Measurements from ENCODE around the gene PRODH. TPM values are rescaled to one million over a fixed set of nuclear protein-coding genes. Genes with fewer than 3 reads are reported as not detected.
"Not testable (repeated sequence)": the region's sequence is repeated elsewhere in the genome, so short reads cannot be mapped to it uniquely, and the experiment has no call there.

The PRODH gene
- total RNA-seq, 1 donor from 2014 or later, result 1.4 TPM

- no peak for TF ChIP-seq CTCF (IDR thresholded peaks at IDR 0.05)
- H3K4me1 ChIP-seq, result no peaks in the 10 kb centered on the region
- H3K9me3 ChIP-seq, result no peaks in the 10 kb centered on the region
- intact Hi-C loops (cut with DNase I), result no loop called here
- peaks cover 4% of the 10 kb centered on the region for H3K27me3 ChIP-seq
- no peaks in the 10 kb centered on the region for H3K36me3 ChIP-seq
- H3K4me3 ChIP-seq, result peak overlapping the region; percentile 38 to 62
- H3K27ac ChIP-seq, result no peak overlapping the region
- DNase-seq (ENCODE audit: low spot score in 2 of 2), result no peak
These were observed 34.3 kb upstream of the PRODH start for GRCh38 chr22:18970176-18970947.

- H3K27me3 ChIP-seq; H3K4me3 ChIP-seq; DNase-seq (ENCODE audit: low spot score in 2 of 2); H3K9me3 ChIP-seq; H3K27ac ChIP-seq; H3K4me1 ChIP-seq; H3K36me3 ChIP-seq; intact Hi-C loops (cut with DNase I): not testable (repeated sequence)
These were observed 33.3 kb upstream of the PRODH start for GRCh38 chr22:18969158-18969942.

- Histone ChIP-seq H3K4me3 (no peak overlapping the region), H3K36me3 (no peaks in the 10 kb centered on the region), H3K27ac (no peak overlapping the region), H3K9me3 (no peaks in the 10 kb centered on the region), H3K4me1 (no peaks in the 10 kb centered on the region), H3K27me3 (peaks cover 4% of the 10 kb centered on the region)
- intact Hi-C loops (cut with DNase I), result no loop called here
- no peak for DNase-seq (ENCODE audit: low spot score in 2 of 2)
- no peak for TF ChIP-seq CTCF (IDR thresholded peaks at IDR 0.05)
These were observed 32.1 kb upstream of the PRODH start for GRCh38 chr22:18968011-18968749.

GRCh38 chr22:18967391-18968010 lies 31.4 kb upstream of the PRODH start:
- H3K36me3 ChIP-seq; DNase-seq (ENCODE audit: low spot score in 2 of 2); H3K27ac ChIP-seq; H3K4me1 ChIP-seq; H3K27me3 ChIP-seq; H3K9me3 ChIP-seq; H3K4me3 ChIP-seq; intact Hi-C loops (cut with DNase I): not testable (repeated sequence)

- no peak for DNase-seq (ENCODE audit: low spot score in 2 of 2)
- intact Hi-C loops (cut with DNase I), result no loop called here
- H3K27ac ChIP-seq, result no peak overlapping the region
- no peak overlapping the region for H3K4me3 ChIP-seq
- no peaks in the 10 kb centered on the region for H3K36me3 ChIP-seq
- H3K4me1 ChIP-seq, result no peaks in the 10 kb centered on the region
- peaks cover 4% of the 10 kb centered on the region for H3K27me3 ChIP-seq
- H3K9me3 ChIP-seq, result no peaks in the 10 kb centered on the region
- TF ChIP-seq CTCF (IDR thresholded peaks at IDR 0.05), result no peak
These were observed 30.7 kb upstream of the PRODH start for GRCh38 chr22:18966748-18967147.

GRCh38 chr22:18965526-18966421 lies 29.7 kb upstream of the PRODH start:
- DNase-seq (ENCODE audit: low spot score in 2 of 2), result no peak
- Histone ChIP-seq H3K4me3 (no peak overlapping the region), H3K36me3 (no peaks in the 10 kb centered on the region), H3K9me3 (no peaks in the 10 kb centered on the region), H3K27me3 (peaks cover 3% of the 10 kb centered on the region), H3K27ac (no peak overlapping the region), H3K4me1 (no peaks in the 10 kb centered on the region)
- TF ChIP-seq CTCF (IDR thresholded peaks at IDR 0.05), result no peak
- intact Hi-C loops (cut with DNase I), result no loop called here

GRCh38 chr22:18964501-18965265 lies 28.6 kb upstream of the PRODH start:
- H3K36me3 ChIP-seq; H3K4me3 ChIP-seq; H3K27me3 ChIP-seq; DNase-seq (ENCODE audit: low spot score in 2 of 2); H3K27ac ChIP-seq; intact Hi-C loops (cut with DNase I); H3K4me1 ChIP-seq; H3K9me3 ChIP-seq: not testable (repeated sequence)

- H3K4me3 ChIP-seq; DNase-seq (ENCODE audit: low spot score in 2 of 2); H3K27ac ChIP-seq; H3K36me3 ChIP-seq; H3K4me1 ChIP-seq; H3K9me3 ChIP-seq; H3K27me3 ChIP-seq; intact Hi-C loops (cut with DNase I): not testable (repeated sequence)
These were observed 28.0 kb upstream of the PRODH start for GRCh38 chr22:18964051-18964450.
